Mucosa of gallbladder (tissue), 1 donor: ENCODE data around the gene MLLT3. TPM values are rescaled to one million over a fixed set of nuclear protein-coding genes. Genes with fewer than 3 reads are reported as not detected.

Experiments used
- DNase-seq: peaks from one replicate; pipeline ENCODE4 v3.0.0-alpha.2; 2020; ENCODE audit warnings: low spot score
- total RNA-seq: library from RNA; stranded (reverse); gene quantifications from one replicate; pipeline ENCODE4 v1.2.1, GENCODE V29; 2021
- donor health status: DM: no; HTN: no; CAD: no.

MLLT3 gene
- total RNA-seq, 1 donor from 2014 or later, result 29.1 TPM

- no peak for DNase-seq
Observed at GRCh38 chr9:20382460-20383071, 239.7 kb downstream of the MLLT3 start.

DNA sequence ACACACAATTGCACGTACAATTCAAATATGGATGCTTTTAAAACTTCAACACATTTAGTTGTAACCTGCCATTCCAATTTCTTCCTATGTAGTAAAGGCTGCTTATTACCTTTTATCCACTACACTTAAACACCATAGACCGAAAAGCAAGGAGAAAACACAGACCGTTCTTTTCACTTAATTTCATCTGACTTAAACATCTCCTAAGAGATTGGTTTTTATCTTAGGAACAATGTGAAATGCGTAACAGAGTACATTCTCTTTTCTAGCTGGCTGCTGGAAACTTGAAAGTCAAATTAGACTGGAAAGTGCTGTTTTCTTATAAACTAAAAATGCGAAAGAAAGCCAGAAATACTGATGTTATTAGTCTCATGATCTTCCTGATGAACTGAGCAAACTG is 241.8 kb downstream of the MLLT3 start:
- DNase-seq, result no peak

GRCh38 chr9:20379804-20380225 is 242.5 kb downstream of the MLLT3 start:
- DNase-seq, result no peak

DNA sequence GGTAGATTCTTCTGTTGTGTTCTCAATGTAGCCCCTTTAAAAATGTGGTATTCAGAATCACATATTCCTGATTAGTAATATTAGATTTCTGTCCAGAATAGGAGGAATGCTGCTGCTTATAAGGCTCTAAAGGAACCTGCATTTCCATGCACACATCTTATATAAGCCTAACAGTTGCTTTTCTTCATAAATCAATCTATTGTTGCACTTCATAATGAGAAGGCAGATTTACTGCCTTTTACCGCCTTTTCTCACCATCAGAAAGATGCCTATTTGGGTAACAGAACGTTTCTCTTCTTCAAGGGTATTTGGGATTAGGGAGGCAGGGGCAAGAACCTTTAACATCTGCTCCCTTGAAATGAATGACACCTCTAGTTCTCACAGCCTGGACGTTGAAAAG is 243.4 kb downstream of the MLLT3 start:
- DNase-seq, result no peak

DNA sequence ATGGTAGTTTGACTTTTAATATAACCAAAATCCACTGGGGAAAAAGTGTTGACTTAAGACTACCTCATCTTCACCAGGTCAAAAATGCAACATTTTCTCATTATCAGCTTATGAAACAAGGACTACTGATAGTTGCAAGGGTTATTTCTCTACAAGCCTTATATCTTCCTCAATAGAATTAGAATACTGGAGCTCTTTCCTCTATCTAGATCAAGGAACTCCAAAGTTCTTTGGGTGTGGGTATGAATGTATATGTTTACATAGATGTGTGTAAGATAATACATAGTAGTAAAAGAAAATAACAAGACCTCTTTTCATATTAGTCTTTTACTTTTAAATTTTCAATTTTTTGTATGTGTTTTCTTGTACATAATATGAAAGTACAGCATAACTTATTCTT is 244.5 kb downstream of the MLLT3 start:
- DNase-seq, result no peak

- no peak for DNase-seq
Observed at GRCh38 chr9:20376731-20377375, 245.4 kb downstream of the MLLT3 start.

- no peak for DNase-seq
Observed at GRCh38 chr9:20376042-20376441, 246.3 kb downstream of the MLLT3 start.

GRCh38 chr9:20373263-20373662 is 249.0 kb downstream of the MLLT3 start:
- DNase-seq, result no peak

DNA sequence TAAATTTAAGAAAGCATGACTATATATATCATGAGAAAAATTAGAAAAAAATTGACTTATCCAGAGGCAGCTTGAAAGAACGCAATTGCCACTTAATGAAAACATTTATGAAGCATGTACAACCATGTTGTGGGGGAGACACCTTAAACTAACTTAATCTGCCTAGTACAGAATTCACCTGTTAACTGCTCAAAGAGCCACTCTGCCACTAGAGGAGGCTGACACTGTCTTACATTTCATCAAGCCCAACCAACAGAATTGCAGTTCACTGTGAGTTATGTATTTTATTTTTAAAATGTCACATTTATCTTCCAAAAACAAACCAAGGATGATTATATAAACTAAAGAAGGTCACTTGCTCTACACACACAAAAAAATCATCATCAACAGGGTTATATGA is 252.9 kb downstream of the MLLT3 start:
- no peak for DNase-seq

DNA sequence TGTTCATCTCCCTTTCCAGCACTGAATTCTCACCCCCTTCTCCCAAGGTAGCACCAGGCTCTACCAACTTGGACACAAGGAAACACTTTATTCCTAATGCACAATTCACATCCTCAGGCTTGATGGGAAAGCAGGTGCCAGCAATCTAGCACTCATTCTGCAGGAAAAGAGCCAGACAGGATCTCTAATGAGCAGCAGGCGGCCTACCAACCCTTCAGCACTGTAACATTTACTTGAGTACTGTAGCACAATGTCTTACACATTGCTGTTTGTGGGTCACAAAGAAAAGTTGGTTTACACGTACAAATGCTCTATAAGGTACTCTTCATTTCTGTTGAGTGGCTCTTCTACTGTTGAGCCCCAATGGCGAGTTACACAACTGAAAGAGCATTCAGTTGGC is 254.4 kb downstream of the MLLT3 start:
- no peak for DNase-seq

DNA sequence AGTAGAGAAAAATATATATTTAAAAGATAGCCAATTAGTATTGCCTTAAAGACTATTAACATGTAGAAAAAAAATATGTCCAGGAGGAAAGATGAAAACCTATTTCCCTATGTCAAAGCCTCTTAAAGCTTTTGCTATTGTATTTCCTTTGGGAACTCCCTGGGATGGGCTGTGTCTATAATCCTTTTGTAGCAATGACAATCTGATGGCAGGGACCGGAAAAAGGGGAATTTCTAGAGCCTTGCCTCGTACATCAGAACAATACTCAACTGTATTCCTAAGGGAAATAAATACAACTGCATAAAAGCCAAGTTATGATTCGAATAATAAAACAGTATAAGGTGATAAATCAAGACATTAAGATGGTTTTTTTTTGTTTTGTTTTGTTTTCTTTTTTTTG is 257.3 kb downstream of the MLLT3 start:
- no peak for DNase-seq

- DNase-seq, result no peak
Observed at GRCh38 chr9:20363233-20363632, 259.1 kb downstream of the MLLT3 start.

- no peak for DNase-seq
Observed at GRCh38 chr9:20361656-20362570, 260.4 kb downstream of the MLLT3 start.

GRCh38 chr9:20361229-20361628 is 261.1 kb downstream of the MLLT3 start:
- DNase-seq, result no peak

GRCh38 chr9:20358207-20358606 is 264.1 kb downstream of the MLLT3 start:
- no peak for DNase-seq

DNA sequence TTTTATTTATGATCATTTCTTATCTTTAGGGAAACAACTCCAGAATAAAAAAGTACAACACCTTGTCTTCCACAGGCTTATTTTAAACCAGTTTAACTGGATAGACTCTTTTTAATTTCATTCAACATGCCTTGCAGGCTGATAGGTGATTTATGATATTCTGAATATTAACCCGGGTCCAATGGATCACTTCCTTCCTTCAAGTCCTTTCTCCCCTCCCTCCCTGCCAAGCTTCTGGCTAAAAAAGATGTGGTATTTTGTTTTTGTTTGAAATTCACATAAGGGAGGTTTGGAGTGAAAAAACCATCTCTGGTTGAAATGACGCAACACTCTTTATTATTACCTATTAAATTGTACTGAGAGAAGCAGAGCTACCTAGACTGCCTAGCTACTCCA is 265.3 kb downstream of the MLLT3 start:
- DNase-seq, result no peak

- peak; percentile 74 for DNase-seq
Observed at GRCh38 chr9:20356403-20357036, 265.8 kb downstream of the MLLT3 start.

GRCh38 chr9:20355022-20355421 is 267.3 kb downstream of the MLLT3 start:
- no peak for DNase-seq

DNA sequence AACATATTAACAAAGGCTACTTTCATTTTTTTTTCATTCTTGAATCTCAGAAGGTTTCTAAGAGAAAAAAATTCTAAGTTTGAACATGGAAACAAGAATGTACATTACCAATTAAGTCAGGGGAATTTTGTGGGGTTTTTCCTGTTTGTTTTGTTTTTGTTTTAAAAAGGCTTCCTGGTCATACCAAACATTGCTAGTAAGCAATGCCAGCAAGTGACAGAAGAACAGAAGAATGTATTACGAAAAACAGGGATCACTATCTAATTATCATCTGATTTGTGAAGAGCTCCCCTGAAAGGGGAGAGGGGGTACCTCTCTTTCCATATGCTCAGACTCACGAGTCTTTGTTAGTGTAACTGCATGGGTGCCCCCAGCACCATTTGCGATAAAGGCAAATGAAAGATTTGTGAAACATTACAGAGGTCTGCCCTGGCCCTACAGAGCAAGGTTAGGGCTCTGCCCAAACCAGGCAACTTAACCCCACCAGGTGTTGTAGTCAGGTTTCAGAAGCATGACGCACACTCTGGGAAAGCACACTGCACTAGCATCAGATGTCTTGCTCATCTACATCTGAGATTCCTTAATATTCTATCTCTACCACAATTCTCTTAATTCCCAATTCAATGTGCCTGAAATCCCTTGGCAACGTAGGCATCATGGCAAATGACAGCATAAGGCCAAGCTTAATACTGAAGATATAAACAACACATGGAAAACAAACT is 268.2 kb downstream of the MLLT3 start:
- DNase-seq, result no peak

GRCh38 chr9:20353524-20353923 is 268.8 kb downstream of the MLLT3 start:
- no peak for DNase-seq

- DNase-seq, result no peak
Observed at GRCh38 chr9:20352591-20352990, 269.7 kb downstream of the MLLT3 start.

- DNase-seq, result no peak
Observed at GRCh38 chr9:20351715-20352114, 270.6 kb downstream of the MLLT3 start.
